Stomach (tissue), 9 donors: ENCODE measurements around the gene KLHL15. TPM values are rescaled to one million over a fixed set of nuclear protein-coding genes. Genes with fewer than 3 reads are reported as not detected.

ENCODE experiments used
- DNase-seq, 2 donors: peaks; one replicate each; pipeline versions ENCODE4 v3.0.0 to v3.0.0-alpha.2; 2013 to 2019
- H3K27ac ChIP-seq, 5 donors: fragments of 200-600 bp in 4 of 5; sonication (generic) in 4 of 5; one replicate each; pipeline ENCODE4 v1.5.1; 2013 to 2019; ENCODE audit warnings: mild to moderate bottlenecking in 1 of 5, moderate library complexity in 1 of 5
- H3K27me3 ChIP-seq, 3 donors: fragments of 200-600 bp; sonication (generic); one replicate each; pipeline ENCODE4 v1.5.1; 2017 to 2019; ENCODE audit warnings: mixed run types in 1 of 3
- H3K36me3 ChIP-seq, 4 donors: fragments of 200-600 bp; sonication (generic); 1 replicate in 3 of 4; 2 replicates in 1 of 4; pipeline ENCODE4 v1.5.1; 2016 to 2019
- H3K4me1 ChIP-seq, 4 donors: fragments of 200-600 bp; sonication (generic); one replicate each; pipeline ENCODE4 v1.5.1; 2016 to 2019
- H3K4me3 ChIP-seq, 4 donors: fragments of 200-600 bp; sonication (generic) in 3 of 4; one replicate each; pipeline ENCODE4 v1.5.1; 2016 to 2019; ENCODE audit warnings: mild to moderate bottlenecking in 1 of 4
- H3K9me3 ChIP-seq, 4 donors: fragments of 200-600 bp; sonication (generic); one replicate each; pipeline ENCODE4 v1.5.1; 2016 to 2019
- EP300 ChIP-seq: sonication (generic); formaldehyde crosslinking; IDR thresholded peaks from one replicate; pipeline ENCODE4 v1.6.1; 2017; ENCODE audit warnings: antibody characterized with exemption
- POLR2A ChIP-seq, 4 donors: fragments of 450-650 bp; IDR thresholded peaks; one replicate each; pipeline ENCODE4 v1.6.1; 2016; ENCODE audit warnings: antibody characterized with exemption in 4 of 4, control low read depth in 2 of 4, mild to moderate bottlenecking in 1 of 4, moderate library complexity in 1 of 4
- POLR2AphosphoS5 ChIP-seq, 3 donors: sonication (generic); formaldehyde crosslinking; IDR thresholded peaks; one replicate each; pipeline ENCODE4 v1.6.1; 2016; ENCODE audit warnings: antibody characterized with exemption in 3 of 3
- WGBS, 5 donors: extraction: QIAGEN DNeasy Blood & Tissue Kit in 3 of 5; methylation state at CpG; one replicate each; pipeline versions ENCODE4 v1.1.5 to v1.1.7; 2013 to 2018; 5-methylcytosine and 5-hydroxymethylcytosine counted together
- intact Hi-C: fragments of 100-400 bp; cut with DNase I; formaldehyde crosslinking; loops from one replicate; pipeline ENCODE4 v1.15.1; 2023; ENCODE audit warnings: low total_unique reads
- polyA plus RNA-seq, 3 donors: library from polyadenylated mRNA; stranded (reverse); fragments of 200-250 nt; gene quantifications; one replicate each; pipeline ENCODE4 v1.2.3, GENCODE V29; 2013
- total RNA-seq, 5 donors: library from RNA; depleted of rRNA; stranded (reverse); fragments of >200 nt; gene quantifications; one replicate each; pipeline versions ENCODE4 v1.1.0 to v1.2.3, GENCODE V29; 2014 to 2016
- TF ChIP-seq, protein P1 (sequence below), 7 experiments: fragments of 450-650 bp in 4 of 7; fragments of 200-600 bp in 3 of 7; sonication (generic) in 3 of 7; IDR thresholded peaks; one replicate each; pipeline ENCODE4 v1.5.1; 2016 to 2019; ENCODE audit warnings: antibody characterized with exemption in 7 of 7, control low read depth in 2 of 7, mild to moderate bottlenecking in 1 of 7
- donor health status: healthy with polysubstance abuse.
- donor health status: Bipolar disorder and iron deficiency.
- donor health status: healthy.

The KLHL15 gene
- total and polyA plus RNA-seq, 8 donors, result 1.1 to 41.3 (median 3.0) TPM

DNA sequence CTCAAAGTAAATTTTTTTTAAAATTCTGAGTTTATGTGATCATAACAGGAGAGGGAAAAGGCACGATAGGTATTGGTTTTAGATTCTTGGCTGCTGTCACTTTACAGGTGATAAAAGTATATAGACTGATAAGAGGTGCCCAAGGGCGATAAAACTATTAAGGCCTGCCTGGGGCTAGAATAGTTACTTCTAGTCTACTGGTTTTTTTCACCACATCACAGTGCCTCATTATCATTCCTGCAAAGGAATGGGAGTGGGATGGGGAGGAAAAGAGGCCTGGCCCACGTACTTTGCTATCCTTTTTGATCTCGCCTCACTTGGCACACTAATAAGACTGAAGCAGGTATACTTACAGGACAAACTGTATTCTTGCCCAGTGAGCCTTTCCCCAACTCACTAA lies 72.6 kb downstream of the KLHL15 start:
- intact Hi-C loops, result no loop called here
- TF ChIP-seq EP300 (no peak), POLR2A (IDR thresholded peaks at IDR 0.05) (no peak), POLR2AphosphoS5 (IDR thresholded peaks at IDR 0.05) (no peak)
- TF ChIP-seq, protein P1, sequence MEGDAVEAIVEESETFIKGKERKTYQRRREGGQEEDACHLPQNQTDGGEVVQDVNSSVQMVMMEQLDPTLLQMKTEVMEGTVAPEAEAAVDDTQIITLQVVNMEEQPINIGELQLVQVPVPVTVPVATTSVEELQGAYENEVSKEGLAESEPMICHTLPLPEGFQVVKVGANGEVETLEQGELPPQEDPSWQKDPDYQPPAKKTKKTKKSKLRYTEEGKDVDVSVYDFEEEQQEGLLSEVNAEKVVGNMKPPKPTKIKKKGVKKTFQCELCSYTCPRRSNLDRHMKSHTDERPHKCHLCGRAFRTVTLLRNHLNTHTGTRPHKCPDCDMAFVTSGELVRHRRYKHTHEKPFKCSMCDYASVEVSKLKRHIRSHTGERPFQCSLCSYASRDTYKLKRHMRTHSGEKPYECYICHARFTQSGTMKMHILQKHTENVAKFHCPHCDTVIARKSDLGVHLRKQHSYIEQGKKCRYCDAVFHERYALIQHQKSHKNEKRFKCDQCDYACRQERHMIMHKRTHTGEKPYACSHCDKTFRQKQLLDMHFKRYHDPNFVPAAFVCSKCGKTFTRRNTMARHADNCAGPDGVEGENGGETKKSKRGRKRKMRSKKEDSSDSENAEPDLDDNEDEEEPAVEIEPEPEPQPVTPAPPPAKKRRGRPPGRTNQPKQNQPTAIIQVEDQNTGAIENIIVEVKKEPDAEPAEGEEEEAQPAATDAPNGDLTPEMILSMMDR (IDR thresholded peaks at IDR 0.05), result no peak
- H3K9me3 ChIP-seq, result no peaks in the 10 kb centered on the region
- H3K4me3 ChIP-seq, result no peak overlapping the region
- peaks cover 0 to 3% (median 0%) of the 10 kb centered on the region in 3 donors for H3K27me3 ChIP-seq
- no peak for DNase-seq
- no peak overlapping the region for H3K27ac ChIP-seq
- 35 to 63% (median 49%) methylated on average over 4 of the region's 4 CpGs for WGBS, 5 donors
- H3K4me1 ChIP-seq, result no peaks in the 10 kb centered on the region
- H3K36me3 ChIP-seq, result no peaks in the 10 kb centered on the region

DNA sequence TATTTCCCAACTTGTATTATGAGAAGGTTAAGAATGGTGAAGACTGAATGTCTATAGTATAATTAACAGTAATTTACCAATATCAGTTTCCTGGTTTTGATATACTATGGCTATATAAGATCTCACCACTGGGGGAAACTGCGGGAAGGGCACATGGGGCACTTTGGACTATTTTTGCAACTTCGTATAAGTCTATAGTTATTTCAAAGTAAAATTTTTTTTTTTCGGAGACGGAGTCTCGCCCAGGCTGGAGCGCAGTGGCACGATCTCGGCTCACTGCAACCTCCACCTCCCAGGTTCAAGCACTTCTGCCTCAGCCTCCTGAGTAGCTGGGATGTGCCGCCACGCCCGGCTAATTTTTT lies 73.1 kb downstream of the KLHL15 start:
- Histone ChIP-seq H3K4me3 (no peak overlapping the region), H3K27ac (peak overlapping the region in 1 of 5 donors; percentile 61), H3K4me1 (no peaks in the 10 kb centered on the region), H3K9me3 (no peaks in the 10 kb centered on the region), H3K27me3 (peaks cover 0 to 4% (median 0%) of the 10 kb centered on the region in 3 donors), H3K36me3 (no peaks in the 10 kb centered on the region)
- TF ChIP-seq POLR2AphosphoS5 (IDR thresholded peaks at IDR 0.05) (no peak), EP300 (no peak), POLR2A (IDR thresholded peaks at IDR 0.05) (no peak)
- TF ChIP-seq, protein P1 (IDR thresholded peaks at IDR 0.05), result no peak
- 89 to 95% (median 90%) methylated on average over 11 of the region's 11 CpGs for WGBS, 5 donors
- no peak for DNase-seq
- intact Hi-C loops, result no loop called here

DNA sequence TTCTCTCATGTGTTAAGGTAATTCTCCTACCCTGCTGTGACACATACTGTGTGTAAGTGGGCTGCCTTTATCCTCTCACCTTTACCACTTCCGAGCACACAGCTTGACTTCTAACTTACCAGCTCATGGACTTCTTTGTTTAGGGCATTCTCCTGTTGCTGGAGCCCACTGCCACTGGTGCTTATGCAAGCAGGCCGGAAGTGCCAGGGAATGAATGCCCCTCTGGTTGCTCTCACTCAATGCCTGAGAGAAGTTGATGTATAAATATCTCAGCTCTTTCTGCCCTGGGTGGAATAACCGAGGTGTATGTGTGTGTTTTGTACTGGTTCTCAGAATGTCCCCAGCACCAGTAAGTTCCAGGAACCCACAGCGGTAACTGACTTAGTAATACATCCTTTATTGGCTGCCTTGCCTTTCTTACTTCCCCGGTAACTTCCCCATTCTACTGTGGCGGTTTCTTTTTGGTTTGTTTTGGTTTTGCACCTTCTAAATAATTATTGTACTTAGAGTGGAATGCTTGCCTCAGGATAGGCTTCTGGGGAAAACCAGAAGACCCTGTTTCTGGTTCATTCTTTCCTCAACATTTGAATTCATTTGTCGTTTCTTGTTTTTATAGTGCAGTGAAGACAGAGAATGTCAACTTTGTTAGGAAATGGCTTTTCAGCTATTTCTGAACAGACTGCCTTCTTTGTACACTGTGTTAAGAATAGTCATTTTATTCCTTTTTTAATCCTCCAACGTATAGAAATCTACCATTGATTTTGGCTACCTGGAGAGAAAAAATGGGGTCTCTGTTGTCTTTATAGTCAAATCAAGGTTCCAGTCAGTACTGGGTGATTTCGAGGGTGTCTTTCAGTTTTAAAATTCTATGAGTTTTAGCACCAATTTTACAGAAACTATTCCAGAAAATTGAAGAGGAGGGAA lies 73.7 kb downstream of the KLHL15 start:
- peak in 1 of 2 donors; percentile 26 for DNase-seq
- H3K4me3 ChIP-seq, result no peak overlapping the region
- H3K36me3 ChIP-seq, result no peaks in the 10 kb centered on the region
- peak overlapping the region in 3 of 5 donors; percentile 29 to 70 (median 61) for H3K27ac ChIP-seq
- 35 to 50% (median 46%) methylated on average over 8 to 9 of the region's 9 CpGs for WGBS, 5 donors
- peaks cover 0 to 4% (median 0%) of the 10 kb centered on the region in 3 donors for H3K27me3 ChIP-seq
- H3K4me1 ChIP-seq, result no peaks in the 10 kb centered on the region
- TF ChIP-seq POLR2A (IDR thresholded peaks at IDR 0.05) (no peak), EP300 (no peak), POLR2AphosphoS5 (IDR thresholded peaks at IDR 0.05) (no peak)
- TF ChIP-seq, protein P1 (IDR thresholded peaks at IDR 0.05), result no peak
- no peaks in the 10 kb centered on the region for H3K9me3 ChIP-seq
- intact Hi-C loops, result no loop called here

DNA sequence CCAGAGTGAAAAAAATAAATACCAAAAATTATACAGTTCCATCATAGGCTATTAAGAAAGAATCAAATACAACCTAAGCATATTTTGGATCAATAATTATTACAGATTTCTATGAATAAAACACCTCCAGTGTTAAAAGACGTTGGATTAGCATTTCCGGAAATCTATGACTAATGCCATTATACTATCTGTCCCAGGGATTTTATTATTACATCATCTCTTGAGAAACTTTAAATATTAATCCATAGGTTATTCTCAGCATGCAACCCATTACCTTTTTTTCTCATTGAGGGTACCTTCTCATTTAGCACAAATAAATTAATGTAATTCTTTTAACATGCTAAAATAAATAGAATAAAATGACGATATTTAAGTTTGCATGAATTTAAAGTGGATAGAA lies 74.6 kb downstream of the KLHL15 start:
- no peaks in the 10 kb centered on the region for H3K4me1 ChIP-seq
- WGBS, 5 donors, result 61 to 76% (median 64%) methylated on average over 3 of the region's 3 CpGs
- H3K27ac ChIP-seq, result peak overlapping the region in 2 of 5 donors; percentile 61 to 70
- no peaks in the 10 kb centered on the region for H3K36me3 ChIP-seq
- peaks cover 0 to 4% (median 0%) of the 10 kb centered on the region in 3 donors for H3K27me3 ChIP-seq
- no peak for TF ChIP-seq EP300
- TF ChIP-seq POLR2AphosphoS5 (IDR thresholded peaks at IDR 0.05), result no peak
- TF ChIP-seq, protein P1 (IDR thresholded peaks at IDR 0.05), result no peak
- TF ChIP-seq POLR2A (IDR thresholded peaks at IDR 0.05), result no peak
- H3K4me3 ChIP-seq, result no peak overlapping the region
- no peaks in the 10 kb centered on the region for H3K9me3 ChIP-seq
- intact Hi-C loops, result no loop called here
- no peak for DNase-seq
